H1 (cell line): ENCODE results near the gene CASTOR1. TPM values are rescaled to one million over a fixed set of nuclear protein-coding genes. Genes with fewer than 3 reads are reported as not detected.

Experiments
- CTCF ChIA-PET: fragments of 300-600 bp; sonication (Branson Sonifier 250); formaldehyde crosslinking; loops from one replicate; lab custom pipeline; 2021; ENCODE audit not compliant: partially characterized antibody; lab: Charles Lee
- POLR2A ChIA-PET: fragments of 300-600 bp; sonication (Branson Sonifier 250); formaldehyde crosslinking; loops from one replicate; lab custom pipeline; 2021; ENCODE audit warnings: inconsistent platforms; ENCODE audit not compliant: partially characterized antibody; lab: Charles Lee
- DNase-seq, 2 experiments: peaks; one replicate each; pipeline versions ENCODE4 v3.0.0 to v3.0.0-alpha.2; 2010 to 2022; ENCODE audit warnings: low spot score in 2 of 2, low read depth in 1 of 2, mixed read lengths in 1 of 2
- FAIRE-seq: peaks from 2 replicates; lab custom pipeline; 2011; peaks lifted over from hg19 to GRCh38; lab: Jason Lieb, UNC
- H2AFZ ChIP-seq: 2 replicates; pipeline ENCODE4 v1.8.1; 2012; ENCODE audit warnings: low read length, inconsistent platforms
- H2AK5ac ChIP-seq: 2 replicates; pipeline ENCODE4 v1.6.1; 2013; ENCODE audit warnings: low read depth, low read length
- H2BK120ac ChIP-seq: replicated peaks from 2 replicates; pipeline ENCODE3; 2013; ENCODE audit warnings: low read depth, low read length, inconsistent platforms
- H2BK12ac ChIP-seq: 2 replicates; pipeline ENCODE4 v1.6.1; 2013; ENCODE audit warnings: low read depth, low read length
- H2BK15ac ChIP-seq: 2 replicates; pipeline ENCODE4 v1.6.1; 2013; ENCODE audit warnings: low read length
- H2BK20ac ChIP-seq: 2 replicates; pipeline ENCODE4 v1.6.1; 2013; ENCODE audit warnings: low read length
- H2BK5ac ChIP-seq: 2 replicates; pipeline ENCODE4 v1.6.1; 2013; ENCODE audit warnings: low read depth, low read length
- H3K14ac ChIP-seq: 2 replicates; pipeline ENCODE4 v1.6.1; 2013; ENCODE audit warnings: inconsistent platforms; ENCODE audit not compliant: insufficient read length
- H3K18ac ChIP-seq: 2 replicates; pipeline ENCODE4 v1.6.1; 2013; ENCODE audit warnings: low read length; ENCODE audit errors: extremely low read depth
- H3K23ac ChIP-seq: 2 replicates; pipeline ENCODE4 v1.6.1; 2013; ENCODE audit warnings: inconsistent platforms; ENCODE audit not compliant: insufficient read length
- H3K23me2 ChIP-seq: 2 replicates; pipeline ENCODE4 v1.6.1; 2013; ENCODE audit warnings: low read depth, low read length
- H3K27ac ChIP-seq: 2 replicates; pipeline ENCODE4 v1.6.1; 2011; ENCODE audit warnings: low read depth, low read length, inconsistent platforms
- H3K27me3 ChIP-seq, 4 experiments: replicated peaks in 1 of 4; 1 replicate in 1 of 4; 2 replicates in 3 of 4; pipeline versions ENCODE4 v1.6.1 to v1.8.1; 2011 to 2013; ENCODE audit warnings: low read length in 3 of 4, mild to moderate bottlenecking in 3 of 4, inconsistent platforms in 2 of 4, mixed read lengths in 2 of 4, moderate library complexity in 1 of 4; ENCODE audit not compliant: control insufficient read depth in 3 of 4, insufficient read depth in 3 of 4; ENCODE audit errors: extremely low read depth in 1 of 4
- H3K36me3 ChIP-seq, 4 experiments: 2 replicates each; pipeline versions ENCODE4 v1.6.1 to v1.8.1; 2011 to 2013; ENCODE audit warnings: mild to moderate bottlenecking in 4 of 4, low read length in 3 of 4, moderate library complexity in 2 of 4, control low read depth in 1 of 4, inconsistent platforms in 1 of 4; ENCODE audit not compliant: insufficient read depth in 4 of 4, control insufficient read depth in 2 of 4
- H3K4ac ChIP-seq: replicated peaks from 2 replicates; pipeline ENCODE3; 2013; ENCODE audit warnings: low read length, low read depth, mixed read lengths, inconsistent platforms; ENCODE audit not compliant: insufficient read length
- H3K4me1 ChIP-seq, 4 experiments: replicated peaks in 1 of 4; 1 replicate in 1 of 4; 2 replicates in 3 of 4; pipeline versions ENCODE4 v1.6.1 to v1.8.1; 2011 to 2013; ENCODE audit warnings: low read length in 3 of 4, inconsistent platforms in 2 of 4, mixed read lengths in 1 of 4; ENCODE audit not compliant: insufficient read depth in 4 of 4, control insufficient read depth in 3 of 4
- H3K4me2 ChIP-seq, 2 experiments: 2 replicates each; pipeline versions ENCODE4 v1.6.1 to v1.8.1; 2011 to 2013; ENCODE audit warnings: low read depth in 2 of 2, low read length in 2 of 2, control low read depth in 1 of 2, inconsistent platforms in 1 of 2, mild to moderate bottlenecking in 1 of 2; ENCODE audit not compliant: insufficient read depth in 1 of 2
- H3K4me3 ChIP-seq, 4 experiments: fragments of 200-600, 300-600 bp in 1 of 4; sonication (generic), shearing (Covaris generic), sonication (Bioruptor Twin) in 1 of 4; 2 replicates each; pipeline versions ENCODE4 v1.5.1 to v1.8.1; 2011 to 2016; ENCODE audit warnings: low read length in 4 of 4, low read depth in 3 of 4, control low read depth in 2 of 4, inconsistent platforms in 2 of 4, mild to moderate bottlenecking in 2 of 4, mixed read lengths in 1 of 4, moderate library complexity in 1 of 4; ENCODE audit not compliant: insufficient read depth in 2 of 4; ENCODE audit errors: extremely low read depth in 1 of 4
- H3K56ac ChIP-seq: replicated peaks from 2 replicates; pipeline ENCODE3; 2013; ENCODE audit warnings: low read depth, mild to moderate bottlenecking, mixed read lengths, low read length, inconsistent platforms; ENCODE audit not compliant: insufficient read length
- H3K79me1 ChIP-seq: 2 replicates; pipeline ENCODE4 v1.6.1; 2013; ENCODE audit warnings: low read depth, low read length, control low read depth
- H3K79me2 ChIP-seq, 2 experiments: 2 replicates each; pipeline versions ENCODE4 v1.6.1 to v1.8.1; 2012 to 2013; ENCODE audit warnings: low read length in 2 of 2, mild to moderate bottlenecking in 2 of 2, inconsistent platforms in 1 of 2; ENCODE audit not compliant: insufficient read depth in 2 of 2, control insufficient read depth in 1 of 2
- H3K9ac ChIP-seq, 4 experiments: replicated peaks in 1 of 4; 1 replicate in 1 of 4; 2 replicates in 3 of 4; pipeline versions ENCODE4 v1.6.1 to v1.8.1; 2011 to 2013; ENCODE audit warnings: low read depth in 3 of 4, low read length in 3 of 4, control low read depth in 2 of 4, mild to moderate bottlenecking in 2 of 4, moderate library complexity in 2 of 4, inconsistent platforms in 1 of 4; ENCODE audit errors: extremely low read depth in 1 of 4
- H3K9me3 ChIP-seq, 2 experiments: 2 replicates each; pipeline versions ENCODE4 v1.6.1 to v1.8.1; 2012 to 2013; ENCODE audit warnings: mild to moderate bottlenecking in 2 of 2, moderate library complexity in 2 of 2, control low read depth in 1 of 2, inconsistent platforms in 1 of 2, low read depth in 1 of 2, low read length in 1 of 2, mixed read lengths in 1 of 2; ENCODE audit not compliant: insufficient read depth in 2 of 2
- H4K20me1 ChIP-seq, 2 experiments: replicated peaks in 1 of 2; 2 replicates each; pipeline versions ENCODE3 to v1.8.1; 2011 to 2013; ENCODE audit warnings: inconsistent platforms in 2 of 2, low read length in 2 of 2, mild to moderate bottlenecking in 1 of 2; ENCODE audit not compliant: insufficient read depth in 2 of 2, control insufficient read depth in 1 of 2
- H4K5ac ChIP-seq: 2 replicates; pipeline ENCODE4 v1.6.1; 2013; ENCODE audit warnings: low read length, low read depth, mixed read lengths, inconsistent platforms; ENCODE audit not compliant: insufficient read length
- H4K8ac ChIP-seq: 2 replicates; pipeline ENCODE4 v1.8.0; 2013; ENCODE audit warnings: mild to moderate bottlenecking, moderate library complexity, low read length, inconsistent platforms; ENCODE audit not compliant: insufficient read depth; ENCODE audit errors: extremely low read depth
- H4K91ac ChIP-seq: replicated peaks from 2 replicates; pipeline ENCODE3; 2013; ENCODE audit warnings: low read length, mixed read lengths, inconsistent platforms; ENCODE audit not compliant: insufficient read length
- BCL11A ChIP-seq, 2 experiments: IDR thresholded peaks; one replicate each; pipeline ENCODE4 v1.6.1; 2011; ENCODE audit warnings: low read depth in 2 of 2, low read length in 2 of 2, mild to moderate bottlenecking in 2 of 2
- CBX8 ChIP-seq: fragments of 300-800, 300-1000 bp; sonication (generic); IDR thresholded peaks from 2 replicates; pipeline ENCODE4 v1.7.1; 2016; ENCODE audit warnings: low read depth, low read length, borderline replicate concordance
- CHD2 ChIP-seq: IDR thresholded peaks from 2 replicates; pipeline ENCODE4 v1.6.1; 2012; ENCODE audit warnings: low read length, improper control_type of control experiment
- EZH2 ChIP-seq: fragments of 200-600 bp; sonication (generic); IDR thresholded peaks from 2 replicates; pipeline ENCODE4 v1.7.1; 2012; ENCODE audit warnings: low read depth, mild to moderate bottlenecking, moderate library complexity, low read length, inconsistent platforms; ENCODE audit not compliant: severe bottlenecking
- NANOG ChIP-seq: IDR thresholded peaks from 2 replicates; pipeline ENCODE4 v1.6.1; 2011; ENCODE audit warnings: low read length, low read depth, mild to moderate bottlenecking, inconsistent platforms; ENCODE audit not compliant: insufficient read depth, poor library complexity, severe bottlenecking
- POLR2A ChIP-seq, 2 experiments: IDR thresholded peaks; 1 replicate in 1 of 2; 2 replicates in 1 of 2; pipeline ENCODE4 v1.6.1; 2011; ENCODE audit warnings: low read depth in 2 of 2, low read length in 2 of 2, mild to moderate bottlenecking in 2 of 2; ENCODE audit errors: control extremely low read depth in 1 of 2
- RAD21 ChIP-seq, 2 experiments: IDR thresholded peaks in 1 of 2; conservative IDR thresholded peaks in 1 of 2; 2 replicates each; pipeline ENCODE4 v1.6.1; 2011; ENCODE audit warnings: low read depth in 2 of 2, low read length in 2 of 2, improper control_type of control experiment in 1 of 2, inconsistent platforms in 1 of 2, mild to moderate bottlenecking in 1 of 2, moderate library complexity in 1 of 2
- RFX5 ChIP-seq: IDR thresholded peaks from 2 replicates; pipeline ENCODE4 v1.6.1; 2011; ENCODE audit warnings: low read depth, low read length, improper control_type of control experiment, borderline replicate concordance
- SIN3A ChIP-seq, 2 experiments: IDR thresholded peaks in 1 of 2; conservative IDR thresholded peaks in 1 of 2; 2 replicates each; pipeline ENCODE4 v1.6.1; 2011 to 2012; ENCODE audit warnings: low read length in 2 of 2, improper control_type of control experiment in 1 of 2, low read depth in 1 of 2, mild to moderate bottlenecking in 1 of 2
- SIX5 ChIP-seq: IDR thresholded peaks from 2 replicates; pipeline ENCODE4 v1.6.1; 2011; ENCODE audit warnings: mild to moderate bottlenecking, low read depth, low read length
- SP2 ChIP-seq: IDR thresholded peaks from 2 replicates; pipeline ENCODE4 v1.6.1; 2012; ENCODE audit warnings: mild to moderate bottlenecking, low read length, inconsistent platforms
- TAF1 ChIP-seq: IDR thresholded peaks from 2 replicates; pipeline ENCODE4 v1.6.1; 2011; ENCODE audit warnings: mild to moderate bottlenecking, low read depth, low read length
- WGBS, 2 experiments: shearing (Covaris generic) in 1 of 2; methylation state at CpG; one replicate each; pipeline versions ENCODE4 v1.1.6 to v1.1.7; 2013 to 2015; ENCODE audit warnings: low lambda C conversion rate in 2 of 2, mixed read lengths in 2 of 2, inconsistent platforms in 1 of 2, low coverage in 1 of 2, missing lambda C conversion rate in 1 of 2; ENCODE audit not compliant: insufficient replicate concordance in 2 of 2, insufficient coverage in 1 of 2, insufficient read length in 1 of 2; ENCODE audit errors: extremely low coverage in 1 of 2, missing lambda C conversion rate in 1 of 2; 5-methylcytosine and 5-hydroxymethylcytosine counted together
- polyA plus RNA-seq, 7 experiments: library from polyadenylated mRNA; depleted of rRNA in 3 of 7; stranded (reverse) in 5 of 7; unstranded in 2 of 7; fragments of >200 nt in 5 of 7; fragments of 200-250 nt in 2 of 7; gene quantifications; 1 replicate in 5 of 7; 2 replicates in 1 of 7; 4 replicates in 1 of 7; pipeline versions ENCODE4 v1.2.1 to v1.2.3, GENCODE V29; 2011 to 2013; ENCODE audit warnings: missing spikeins in 2 of 7, mixed read lengths in 2 of 7
- total RNA-seq: library from RNA; stranded (reverse); fragmentation: NEBNext Ultra II Directional; extraction: Animal tissue kit (Norgen Biotek cat#: 25700); gene quantifications from 2 replicates; pipeline ENCODE4 v1.2.1, GENCODE V29; 2021
- TF ChIP-seq, protein P1 (sequence below): IDR thresholded peaks from 2 replicates; pipeline ENCODE4 v1.6.1; 2011; ENCODE audit warnings: low read length, improper control_type of control experiment

CASTOR1 gene
- total and polyA plus RNA-seq, 2 of the 8 experiments (the other 6 are each of a cell fraction or from before 2014, with no cell fraction given), result 10.3 to 36.0 TPM

DNA sequence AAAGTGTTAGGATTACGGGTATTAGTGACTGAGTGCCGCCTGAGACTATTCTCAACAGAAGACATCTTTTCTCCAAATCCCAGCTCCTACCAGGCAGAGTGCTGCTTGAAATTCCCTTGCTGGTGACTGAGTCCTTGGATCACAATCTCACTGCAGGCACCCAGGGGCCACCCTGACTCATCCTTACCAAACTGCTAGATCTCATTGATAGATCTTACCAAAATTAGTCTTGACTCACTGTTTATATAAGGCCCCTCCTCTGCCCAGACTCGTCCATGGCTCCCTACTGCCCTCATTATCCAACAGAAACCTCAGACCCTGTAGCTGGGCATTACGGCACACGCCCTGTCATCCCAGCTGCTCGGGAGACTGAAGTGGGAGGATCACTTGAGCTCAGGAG lies 22.7 kb upstream of the CASTOR1 start:
- Histone ChIP-seq H4K5ac (no peak overlapping the region), H3K36me3 (no peaks in the 10 kb centered on the region), H4K91ac (no peak overlapping the region), H3K23me2 (no peaks in the 10 kb centered on the region), H3K14ac (no peak overlapping the region), H3K79me2 (no peaks in the 10 kb centered on the region), H3K23ac (no peak overlapping the region), H2AFZ (no peak overlapping the region), H3K4me3 (no peak overlapping the region), H2BK12ac (no peak overlapping the region), H4K20me1 (peaks cover 0 to 2% of the 10 kb centered on the region in 2 experiments), H2BK20ac (no peak overlapping the region), H3K79me1 (0 out of 2 replicates have a peak, but pooled peaks cover 2% of the 10 kb centered on the region), H3K9me3 (no peaks in the 10 kb centered on the region), H4K8ac (no peak overlapping the region), H3K4ac (no peak overlapping the region), H3K18ac (no peak overlapping the region), H3K4me2 (no peak overlapping the region), H3K4me1 (peaks cover 0 to 5% (median 1%) of the 10 kb centered on the region in 4 experiments; a peak in 3 of 7 replicates), H3K9ac (no peak overlapping the region), H3K56ac (no peak overlapping the region), H2BK5ac (no peak overlapping the region), H2BK120ac (no peak overlapping the region), H3K27me3 (no peaks in the 10 kb centered on the region), H3K27ac (no peak overlapping the region), H2AK5ac (no peak overlapping the region), H2BK15ac (no peak overlapping the region)
- ChIA-PET CTCF (interaction anchor here (1.1 to 1.3 kb wide), 2 partner anchors 12 to 24 kb away, joined by 3 to 5 read pairs; no protein-coding TSS in a partner anchor), POLR2A (interaction anchor here (1.0 to 1.2 kb wide), 2 partner anchors 18 to 45 kb away, joined by 3 to 4 read pairs; partner anchors contain the start of genes CCDC157 and SF3A1)
- no peak for DNase-seq
- 90% methylated on average over 6 of the region's 6 CpGs; no CpG with 5 or more reads in 1 of the 2 experiments for WGBS, 2 experiments
- FAIRE-seq, result no peak
- TF ChIP-seq POLR2A (IDR thresholded peaks at IDR 0.05; ENCODE audit: control extremely low read depth in 1 of 2, low read depth in 2 of 2, low read length in 2 of 2) (no peak), RFX5 (no peak), SP2 (no peak), SIN3A (conservative IDR thresholded peaks at IDR 0.05 in 1 of 2, IDR thresholded peaks at IDR 0.05 in 1 of 2; ENCODE audit: low read depth in 1 of 2, low read length in 2 of 2) (no peak), TAF1 (no peak), RAD21 (IDR thresholded peaks at IDR 0.05 in 1 of 2, conservative IDR thresholded peaks at IDR 0.05 in 1 of 2; ENCODE audit: low read depth in 2 of 2, low read length in 2 of 2) (no peak), CHD2 (no peak), EZH2 (no peak), SIX5 (no peak), CBX8 (no peak), NANOG (no peak), BCL11A (IDR thresholded peaks at IDR 0.05; ENCODE audit: low read depth in 2 of 2, low read length in 2 of 2) (no peak)
- TF ChIP-seq, protein P1, sequence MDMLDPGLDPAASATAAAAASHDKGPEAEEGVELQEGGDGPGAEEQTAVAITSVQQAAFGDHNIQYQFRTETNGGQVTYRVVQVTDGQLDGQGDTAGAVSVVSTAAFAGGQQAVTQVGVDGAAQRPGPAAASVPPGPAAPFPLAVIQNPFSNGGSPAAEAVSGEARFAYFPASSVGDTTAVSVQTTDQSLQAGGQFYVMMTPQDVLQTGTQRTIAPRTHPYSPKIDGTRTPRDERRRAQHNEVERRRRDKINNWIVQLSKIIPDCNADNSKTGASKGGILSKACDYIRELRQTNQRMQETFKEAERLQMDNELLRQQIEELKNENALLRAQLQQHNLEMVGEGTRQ, result no peak
